Cerebellar cortex (tissue), 1 donor: Measurements from ENCODE around the gene DLG2.

Experiments
- DNase-seq: peaks from one replicate; pipeline ENCODE4 v3.0.0-alpha.2; 2015; ENCODE audit warnings: low spot score

The DLG2 gene

DNA sequence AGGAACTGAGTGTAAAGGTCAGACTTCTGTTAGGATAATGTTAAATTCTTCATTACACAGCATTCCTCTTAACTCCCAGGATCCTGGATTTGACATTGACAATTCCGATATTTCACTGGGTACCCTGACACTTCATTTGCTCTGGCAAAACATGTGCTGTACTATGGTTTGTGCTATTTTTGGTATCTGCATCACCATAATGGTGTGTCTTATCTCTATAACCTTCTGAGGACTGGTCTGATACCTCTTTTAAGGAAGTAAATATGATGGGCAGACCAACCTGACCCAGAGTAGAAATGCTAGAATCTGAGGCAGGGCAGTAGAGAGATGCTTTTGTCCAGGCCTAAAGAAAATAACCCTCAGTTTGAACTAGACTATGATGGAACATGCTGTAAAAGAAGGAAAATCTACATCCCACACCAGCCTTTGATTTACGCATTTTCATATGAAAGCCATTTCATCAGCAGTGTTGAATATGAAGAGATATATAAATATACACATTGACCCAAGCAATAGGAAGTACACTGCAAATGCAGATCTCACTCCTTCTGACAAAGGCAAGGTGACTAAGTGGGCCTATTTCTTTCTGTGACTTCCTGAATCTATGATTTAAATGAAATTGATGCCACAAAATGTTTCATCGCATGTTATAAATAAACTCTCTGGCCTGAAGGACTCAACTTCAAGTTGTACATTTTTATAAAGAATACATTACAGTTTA lies 966.7 kb downstream of the DLG2 start:
- DNase-seq, result no peak

DNA sequence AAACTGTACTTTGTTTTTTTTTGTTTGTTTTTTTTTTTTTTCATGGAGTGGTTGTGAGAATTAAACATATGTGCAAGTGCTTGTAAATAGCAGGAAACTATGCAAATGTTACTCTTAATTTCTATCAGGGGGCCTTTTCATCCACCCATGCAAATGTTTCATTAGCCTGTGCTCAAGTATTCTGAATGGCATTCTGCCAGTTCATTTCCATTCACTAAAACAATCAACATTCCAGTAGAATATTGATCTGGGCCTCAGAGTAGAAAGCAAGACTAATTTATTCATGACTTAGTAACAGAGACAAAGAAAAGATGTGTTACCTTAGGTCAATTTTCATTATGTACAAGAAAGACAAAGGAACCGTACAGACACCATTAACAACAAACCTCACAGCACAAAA lies 971.4 kb downstream of the DLG2 start:
- DNase-seq, result no peak

DNA sequence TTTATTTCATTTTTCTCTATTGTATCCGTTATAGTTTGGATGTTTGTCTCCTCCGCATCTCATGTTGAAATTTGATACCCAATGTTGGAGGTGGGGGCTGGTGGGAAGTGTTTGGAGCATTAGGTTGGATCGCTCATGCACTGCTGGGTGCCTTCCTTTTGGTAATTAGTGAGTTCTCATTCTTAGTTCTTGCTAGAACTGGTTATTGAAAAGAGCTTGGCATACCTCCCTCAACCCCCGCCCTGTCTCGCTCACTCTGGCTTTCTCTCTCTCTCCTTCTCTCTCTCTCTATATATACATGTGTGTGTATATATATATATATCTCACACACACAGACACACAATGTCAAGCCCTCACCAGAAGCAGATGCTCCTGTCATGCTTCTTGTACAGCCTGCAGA lies 978.7 kb downstream of the DLG2 start:
- DNase-seq, result no peak

DNA sequence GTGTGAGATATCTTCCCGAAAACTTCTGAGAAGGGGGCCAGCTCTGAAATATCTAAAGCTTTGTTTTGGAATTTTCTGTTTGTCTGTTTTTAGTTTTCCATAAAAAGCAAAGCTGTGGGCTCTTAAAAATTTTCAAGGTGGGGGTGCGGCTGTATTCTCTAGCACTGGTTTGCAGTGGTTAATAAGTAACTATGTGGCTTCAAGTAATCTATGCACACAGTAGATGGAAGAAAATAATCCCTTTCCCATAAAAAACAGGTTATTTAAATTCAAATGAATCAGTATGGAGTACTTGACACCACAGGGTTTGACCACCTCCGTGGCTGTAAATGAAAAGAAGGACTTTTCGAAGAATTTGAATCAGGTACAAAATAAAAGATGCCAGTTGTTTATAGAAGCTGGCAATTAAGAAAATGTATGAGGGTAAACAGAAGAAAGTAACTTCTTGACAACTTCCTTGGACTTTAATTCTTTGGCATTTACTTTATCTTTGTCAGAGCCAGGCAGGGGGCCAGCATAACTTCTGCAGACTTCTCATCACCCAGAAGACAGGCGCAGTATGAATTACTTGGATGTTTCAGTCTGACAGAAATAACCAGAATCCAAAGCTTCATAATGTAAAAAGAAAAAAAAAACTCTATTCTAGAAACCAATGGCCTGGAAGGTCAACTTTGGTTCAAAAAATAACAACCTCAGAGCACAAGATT lies 981.0 kb downstream of the DLG2 start:
- DNase-seq, result no peak

DNA sequence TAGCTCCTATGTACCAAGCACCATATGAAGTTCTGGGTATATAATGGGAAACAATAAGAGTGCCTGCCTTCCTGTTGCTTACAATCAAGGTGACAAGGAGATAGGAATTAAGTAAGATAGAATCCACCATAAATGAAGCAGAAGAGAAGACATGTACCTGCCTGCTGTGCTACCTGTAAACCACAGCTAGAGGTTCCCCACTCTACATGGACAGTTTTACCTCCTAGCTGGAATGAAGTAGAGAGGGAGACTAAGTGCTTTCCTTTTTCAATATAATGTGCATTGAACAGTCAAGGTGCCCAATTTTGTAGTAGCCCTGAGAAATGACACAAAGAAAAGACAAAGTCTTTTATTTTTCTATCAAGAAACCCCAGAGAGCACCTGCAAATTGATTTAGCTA lies 984.6 kb downstream of the DLG2 start:
- no peak for DNase-seq

DNA sequence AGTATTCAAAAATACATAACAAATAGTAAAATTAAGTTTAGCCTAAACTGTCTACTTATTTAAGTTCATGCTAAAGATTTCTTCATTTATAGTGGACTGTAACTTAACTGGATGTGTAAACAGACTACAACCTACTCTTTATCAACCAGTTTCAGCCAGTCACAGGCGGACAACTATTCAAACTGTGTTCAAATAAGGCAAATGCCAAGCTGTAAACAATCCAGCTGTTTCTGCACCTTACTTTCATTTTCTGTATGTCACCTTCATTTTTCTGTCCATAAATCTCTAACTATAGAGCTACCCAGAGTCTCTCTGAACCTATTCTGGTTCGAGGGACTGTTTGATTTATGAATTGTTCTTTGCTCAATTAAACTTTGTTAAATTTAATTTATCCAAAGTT lies 992.8 kb downstream of the DLG2 start:
- no peak for DNase-seq

DNA sequence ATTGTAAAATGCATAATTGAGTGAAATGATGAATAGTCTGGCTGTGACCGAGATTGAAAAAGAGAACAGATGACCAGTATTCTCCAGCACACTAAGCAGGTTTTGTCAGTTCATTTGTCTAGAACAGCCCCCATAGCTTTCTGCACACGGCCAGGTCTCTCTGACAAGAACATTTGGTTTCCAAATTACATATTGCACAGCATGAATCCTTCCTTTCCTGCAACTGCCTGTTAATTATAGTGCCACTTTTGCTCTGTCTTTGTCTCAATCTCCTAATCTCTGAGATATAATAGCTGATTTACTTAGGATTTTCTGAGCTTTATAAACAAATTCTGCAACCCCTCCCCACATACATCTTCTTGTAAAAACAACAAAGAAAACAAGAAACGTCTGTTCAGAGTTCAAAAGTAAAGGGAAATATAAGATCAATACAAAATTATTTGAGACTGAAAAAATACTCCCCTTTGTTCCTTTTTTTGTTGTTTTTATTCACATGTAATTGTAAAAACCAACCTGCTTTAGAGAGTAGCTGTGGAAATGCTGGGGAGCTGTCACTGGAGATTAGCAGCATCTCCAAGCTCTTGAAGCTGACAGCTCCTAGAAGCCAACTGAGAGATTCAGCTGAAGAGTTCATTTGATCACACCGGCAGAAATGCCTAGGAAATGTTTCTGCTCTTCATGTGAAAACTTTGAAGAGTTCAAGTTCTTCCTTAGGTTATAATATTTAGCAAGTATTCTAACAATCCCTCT lies 998.1 kb downstream of the DLG2 start:
- peak; percentile 94 for DNase-seq

DNA sequence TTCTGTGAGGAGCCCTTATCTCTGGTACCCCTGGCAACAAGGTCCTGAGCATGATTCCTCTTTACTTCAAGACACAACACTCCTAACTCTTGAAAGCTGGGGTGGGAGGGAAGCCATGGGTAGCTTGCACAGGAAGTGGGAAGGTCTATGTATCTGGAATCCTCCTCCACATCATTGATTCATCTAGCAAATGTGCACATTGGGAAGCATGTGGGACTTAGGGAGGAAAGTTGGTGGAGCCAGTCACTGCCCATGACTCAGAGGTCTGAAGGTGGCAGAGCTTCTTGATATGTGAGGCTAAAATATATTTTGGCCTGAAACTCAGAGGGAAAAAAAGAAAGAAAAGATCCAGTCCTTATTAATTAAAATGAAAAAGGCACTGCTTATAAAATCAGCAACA lies 1000.9 kb downstream of the DLG2 start:
- no peak for DNase-seq

DNA sequence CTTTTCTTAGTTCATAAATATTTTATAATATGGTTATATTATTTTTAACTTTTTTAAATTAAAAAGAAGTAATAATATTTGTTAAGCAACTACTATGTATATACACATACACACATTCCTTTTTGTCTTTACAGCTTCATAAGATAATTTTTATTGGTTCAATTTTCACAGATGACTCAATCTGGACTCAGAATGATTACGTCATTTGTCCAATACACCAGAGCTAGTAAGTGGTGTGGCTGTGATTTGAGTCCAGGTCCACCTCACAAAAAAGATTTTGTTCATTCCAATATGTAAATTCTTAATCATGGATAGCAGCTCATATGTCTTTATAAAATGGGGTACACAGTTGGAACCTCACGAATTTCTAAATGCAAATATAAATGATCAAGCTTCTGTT lies 1014.5 kb downstream of the DLG2 start:
- no peak for DNase-seq

DNA sequence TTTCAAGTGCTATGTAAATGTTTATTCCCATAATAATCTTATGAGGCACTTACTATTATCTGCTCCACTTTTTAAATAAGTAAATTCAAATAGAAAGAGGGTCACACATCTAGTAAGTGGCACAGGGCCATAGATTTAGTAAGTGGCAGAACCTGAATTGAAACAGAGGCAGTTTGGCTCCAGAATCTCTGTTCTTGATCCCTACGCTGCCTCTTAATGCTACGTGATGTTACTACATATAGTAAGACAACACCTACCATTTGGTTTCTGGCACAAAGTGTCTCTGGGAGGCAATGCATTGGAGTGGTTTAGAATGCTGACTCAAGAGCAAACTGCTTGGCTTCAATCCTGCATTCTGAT lies 1018.3 kb downstream of the DLG2 start:
- DNase-seq, result no peak

DNA sequence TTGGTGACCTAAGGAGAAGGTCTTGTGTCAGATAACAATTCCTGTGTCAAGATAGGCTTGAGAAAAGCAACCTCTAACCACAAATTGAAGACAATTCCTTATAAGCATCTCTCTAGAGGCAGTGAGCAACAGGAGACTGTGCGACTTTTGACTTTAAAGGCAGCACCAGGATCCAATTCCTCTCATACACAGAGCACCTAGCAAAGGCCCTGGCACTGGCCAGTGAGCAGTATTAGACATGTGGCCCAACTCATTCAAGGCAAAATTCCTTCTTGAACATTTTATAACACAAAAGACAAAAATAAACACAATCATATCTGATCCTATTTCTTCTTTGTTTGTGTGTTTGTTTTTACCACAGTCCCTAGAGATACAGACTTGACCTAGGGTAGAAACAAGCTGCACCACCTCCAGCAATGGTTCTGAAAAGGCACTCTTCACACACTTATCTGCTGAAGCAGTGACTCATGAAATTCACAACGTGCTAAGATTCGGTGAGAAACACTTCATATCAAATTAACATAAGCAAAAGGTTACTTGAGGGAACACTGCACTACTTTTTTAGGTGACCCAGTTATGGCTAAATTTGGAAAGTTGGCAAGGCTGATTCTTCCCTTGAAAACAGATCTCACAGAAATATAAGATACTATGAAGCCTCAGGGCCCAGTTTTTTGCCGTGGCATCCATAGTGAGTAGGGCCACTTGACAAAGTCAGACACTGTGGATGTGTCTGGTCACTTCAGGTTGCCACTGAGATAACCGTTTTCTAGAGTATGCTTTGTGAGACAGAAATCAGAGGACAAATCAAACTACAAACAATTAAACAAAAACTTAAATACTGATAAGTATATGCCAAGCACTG lies 1018.9 kb downstream of the DLG2 start:
- peak; percentile 68 for DNase-seq

DNA sequence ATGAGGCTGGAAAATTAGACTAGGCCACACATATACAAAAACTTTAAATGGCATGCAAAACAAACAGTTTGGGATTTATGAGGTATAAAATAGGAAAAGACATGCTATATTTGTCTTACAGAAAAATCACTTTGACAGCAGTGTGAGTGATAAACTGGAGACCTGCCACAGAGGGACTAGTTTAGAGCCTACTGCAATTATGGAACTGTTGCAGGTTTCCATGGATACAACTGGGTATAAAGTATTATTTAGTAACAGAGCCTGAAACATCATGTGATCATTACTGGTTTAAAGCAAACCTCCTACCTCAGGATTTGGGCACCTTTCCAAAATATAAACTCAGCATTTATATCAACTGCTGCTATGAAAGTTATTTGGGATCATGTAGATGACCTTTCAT lies 1032.5 kb downstream of the DLG2 start:
- no peak for DNase-seq

DNA sequence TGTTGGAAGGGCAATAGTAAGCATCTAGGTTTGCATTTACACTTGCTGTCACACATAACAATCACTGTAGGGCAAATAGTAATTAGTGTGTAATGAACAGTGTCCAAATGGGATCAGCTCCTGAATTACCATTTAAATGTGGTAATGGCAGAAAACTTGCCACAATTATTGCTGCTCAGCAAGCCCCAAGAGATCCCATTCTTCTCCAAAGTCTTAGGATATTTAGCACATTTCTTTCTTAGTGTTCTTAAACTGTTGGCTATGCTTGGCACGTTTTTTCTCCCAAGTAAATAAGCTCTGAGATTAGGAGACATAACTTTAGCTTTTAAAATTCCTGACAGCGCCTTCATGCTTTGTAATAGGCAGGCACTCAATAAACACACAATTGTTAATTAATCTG lies 1037.0 kb downstream of the DLG2 start:
- DNase-seq, result no peak

DNA sequence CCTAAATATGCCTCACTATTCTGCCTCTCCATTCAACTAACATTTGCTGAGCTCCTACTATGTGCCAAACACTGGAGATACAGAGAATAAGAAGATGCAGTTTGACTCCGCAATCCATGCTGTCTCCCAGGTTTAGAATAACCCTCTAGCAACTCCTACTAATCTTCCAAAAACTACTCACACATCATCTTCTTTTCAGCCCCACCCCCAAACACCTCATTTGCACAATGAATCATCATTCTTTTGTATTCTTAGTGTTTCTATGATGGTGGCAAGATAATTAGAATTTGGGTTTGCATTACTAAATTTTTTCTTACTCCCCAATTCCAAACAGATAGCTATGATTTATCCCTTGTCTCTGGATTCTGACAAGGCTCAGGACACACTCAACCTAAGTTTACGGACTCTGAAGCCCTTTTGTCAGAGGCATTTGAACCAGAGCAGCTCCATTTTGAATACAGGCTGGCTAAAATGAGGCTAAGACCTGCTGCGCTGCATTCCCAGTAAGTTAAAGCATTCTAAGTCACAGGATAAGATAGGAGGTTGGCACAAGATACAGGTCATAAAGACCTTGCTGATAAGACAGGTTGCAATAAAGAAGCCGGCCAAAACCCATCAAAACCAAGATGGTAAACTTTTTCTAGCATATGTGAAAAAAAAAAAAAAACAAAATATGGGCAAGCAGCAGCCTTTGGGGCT lies 1038.9 kb downstream of the DLG2 start:
- no peak for DNase-seq

DNA sequence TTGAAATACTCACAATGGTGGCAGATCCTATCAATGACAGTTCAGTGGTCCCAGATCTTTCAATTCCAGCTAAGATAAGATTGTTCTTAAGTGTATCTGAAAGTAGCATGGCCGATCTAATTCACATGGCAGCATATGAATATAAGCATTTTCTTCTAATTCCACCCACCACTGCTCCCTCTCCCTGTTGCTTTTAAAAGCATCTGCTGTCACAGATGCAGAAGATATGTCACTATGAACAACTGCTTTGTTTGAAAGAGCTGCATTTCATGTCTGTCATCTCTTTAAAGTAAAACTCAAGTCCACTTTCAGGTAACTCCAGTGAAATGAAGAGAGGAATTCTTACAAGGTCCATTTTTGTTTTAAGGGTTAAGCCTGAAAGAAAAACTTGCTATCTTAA lies 1044.0 kb downstream of the DLG2 start:
- DNase-seq, result no peak

DNA sequence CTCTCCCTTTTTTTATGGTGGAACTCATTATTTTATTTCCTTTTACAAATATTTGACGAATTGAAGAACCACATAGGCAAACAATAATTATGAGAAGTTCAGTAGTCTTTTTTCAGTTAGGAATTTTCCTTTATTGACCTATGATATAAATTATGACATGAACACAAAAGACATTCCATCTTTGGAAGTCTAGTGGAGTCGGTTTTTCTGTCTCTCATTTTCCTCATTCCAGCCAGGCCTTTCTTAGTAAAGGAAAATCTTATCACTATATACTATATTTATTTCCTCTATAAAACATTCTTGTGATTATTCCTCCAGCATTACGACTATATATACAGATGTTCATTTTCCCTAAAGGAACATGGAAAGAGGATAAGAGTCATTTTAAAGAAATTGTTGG lies 1046.1 kb downstream of the DLG2 start:
- DNase-seq, result no peak

DNA sequence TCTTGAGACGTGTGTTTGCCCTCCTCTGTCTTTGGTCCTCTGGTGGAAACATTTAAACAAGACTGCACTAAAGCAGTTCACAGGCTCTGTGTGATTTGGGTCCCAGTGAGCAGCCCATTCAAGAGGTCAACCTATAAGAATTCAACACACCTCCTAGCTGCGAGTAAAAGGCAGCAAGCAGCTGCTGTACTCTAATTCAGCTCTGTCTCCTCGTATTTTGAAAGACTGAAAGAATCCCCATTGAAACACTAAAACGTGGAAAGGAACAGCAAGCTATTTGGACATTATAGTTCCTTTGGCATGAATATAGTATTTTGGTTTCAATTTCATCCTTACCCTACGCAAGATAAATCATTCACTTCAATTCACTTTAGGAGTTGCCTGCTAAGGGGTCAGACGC lies 1046.7 kb downstream of the DLG2 start:
- no peak for DNase-seq

DNA sequence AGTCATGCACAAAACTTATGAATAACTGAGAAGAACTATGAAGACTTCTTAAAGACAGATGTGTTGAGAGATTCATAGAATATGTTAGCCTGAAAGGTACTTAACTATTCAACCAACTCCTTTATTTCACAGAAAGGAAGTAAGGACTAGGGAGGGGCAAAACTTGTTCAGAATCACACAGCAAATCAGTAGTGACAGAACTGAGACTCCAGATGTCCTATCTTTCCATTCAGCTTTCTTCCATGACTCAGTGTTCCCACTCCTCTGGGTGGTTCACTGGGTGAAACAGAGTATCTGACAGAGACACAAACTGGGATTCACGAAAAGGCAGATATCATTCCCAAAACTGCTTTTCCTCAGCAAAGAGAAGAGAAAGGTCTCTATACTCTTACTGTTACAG lies 1053.3 kb downstream of the DLG2 start:
- no peak for DNase-seq

DNA sequence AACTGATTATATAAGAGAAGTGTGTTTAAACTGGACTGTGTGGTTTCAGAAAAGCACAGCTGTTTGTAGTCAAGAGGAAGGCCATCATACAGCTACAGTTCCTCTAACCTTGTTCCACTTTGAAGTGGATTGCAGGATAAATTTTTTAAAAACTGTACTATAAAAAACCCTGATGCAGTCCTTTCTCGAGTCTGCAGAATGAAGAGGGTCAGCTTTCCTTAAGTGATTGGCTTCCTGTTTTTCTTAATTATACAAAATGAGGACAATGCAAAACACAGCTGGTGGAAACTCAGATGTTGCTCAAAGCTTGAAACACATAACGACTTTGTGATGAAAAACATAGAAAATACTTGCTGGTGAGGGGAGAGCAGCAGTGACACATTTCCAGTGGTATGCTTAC lies 1060.5 kb downstream of the DLG2 start:
- DNase-seq, result no peak

DNA sequence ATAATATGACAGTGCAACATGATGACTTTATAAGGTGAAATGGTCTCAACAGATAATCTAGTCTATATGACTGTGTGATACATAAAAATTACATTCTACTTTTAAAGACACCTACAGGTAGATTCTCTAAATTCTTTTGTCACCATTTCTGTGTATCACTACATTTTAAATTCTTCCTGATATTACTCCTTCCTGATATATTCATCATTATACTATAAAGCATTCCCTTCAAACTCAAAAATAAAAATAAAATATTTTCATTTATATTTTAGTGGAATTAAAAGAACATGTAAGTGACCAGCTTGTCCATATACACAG lies 1062.3 kb downstream of the DLG2 start:
- no peak for DNase-seq

DNA sequence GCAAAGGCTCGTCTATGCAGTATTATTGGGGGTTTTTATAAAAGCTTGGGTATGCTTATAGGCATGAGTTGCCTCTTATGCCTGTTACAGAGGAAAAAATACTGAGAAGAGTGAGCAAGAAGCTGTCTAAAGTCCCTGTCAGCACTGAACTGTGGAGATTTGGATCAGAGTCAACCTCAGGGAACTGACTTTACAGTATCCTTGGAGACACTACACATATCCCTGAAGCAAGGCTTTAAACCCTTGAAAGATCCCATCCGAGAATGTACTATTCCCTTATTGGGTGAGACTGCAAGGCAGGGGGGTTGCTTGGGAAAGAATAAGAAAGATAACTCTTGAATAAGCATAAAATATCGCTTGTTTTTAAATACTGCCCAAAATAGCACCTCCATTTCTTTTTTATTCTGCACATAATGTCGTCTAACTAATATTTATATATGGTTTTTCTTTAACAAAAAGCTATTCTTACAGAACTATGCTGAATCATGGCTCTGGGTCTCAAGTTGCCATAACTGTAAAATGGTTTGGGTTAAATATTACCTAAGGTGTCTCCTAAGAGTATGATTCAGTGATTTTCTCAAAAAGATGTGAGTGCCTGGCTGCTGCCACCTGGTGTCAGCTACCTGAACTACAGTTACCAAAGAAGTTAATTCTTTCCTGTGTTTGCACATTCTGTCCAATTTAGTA lies 1062.8 kb downstream of the DLG2 start:
- DNase-seq, result peak; percentile 63
